Activated CD4-positive, alpha-beta T cell treated with anti-CD3 and anti-CD28 coated beads, Interleukin-2, amount 50 U/mL, for 1 hour (primary cell): ENCODE results near the gene PDGFC.

Experiments used
- DNase-seq: peaks from one replicate; pipeline ENCODE4 v3.0.0-alpha.2; 2020

The PDGFC gene

GRCh38 chr4:156778606-156779005 lies 193.0 kb downstream of the PDGFC start:
- DNase-seq: no peak

DNA sequence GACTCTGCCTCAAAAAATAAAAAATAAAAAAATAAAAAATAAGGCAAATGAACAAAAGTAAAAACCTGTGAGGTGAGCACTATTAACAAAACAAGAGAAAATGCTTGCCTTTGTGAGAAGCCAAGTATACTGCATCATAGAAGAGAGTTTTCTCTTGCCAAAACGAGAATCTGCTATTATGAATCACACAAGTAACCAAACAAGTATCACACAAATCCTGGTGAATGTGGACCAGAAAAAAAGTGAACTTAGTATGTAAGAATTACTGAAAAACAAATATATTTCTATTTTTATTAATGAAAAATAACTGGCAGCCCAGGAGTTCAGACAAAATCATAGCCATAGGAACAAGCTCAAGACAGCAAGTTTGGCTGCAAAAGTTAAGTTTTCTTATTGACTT lies 193.5 kb downstream of the PDGFC start:
- DNase-seq: no peak

DNA sequence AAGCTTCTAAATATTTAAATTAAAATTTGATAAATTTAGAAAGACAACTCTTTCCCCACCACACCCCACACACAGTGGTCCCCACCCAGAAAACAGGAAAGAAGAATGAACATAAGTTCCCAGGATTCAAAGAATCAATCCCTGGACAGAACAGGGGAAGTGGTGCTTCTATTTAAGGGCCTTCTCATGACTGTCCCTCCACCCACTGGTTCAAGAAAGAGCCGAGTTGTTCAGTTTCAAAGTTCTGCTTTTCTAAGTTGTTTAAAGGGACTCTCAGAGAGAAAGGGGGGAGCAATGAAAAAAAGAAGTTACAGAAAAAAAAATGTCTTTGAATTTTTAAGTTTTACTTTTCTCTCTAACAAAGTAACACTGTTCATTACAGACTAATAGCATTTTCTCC lies 195.8 kb downstream of the PDGFC start:
- DNase-seq: no peak

GRCh38 chr4:156774422-156774821 lies 197.2 kb downstream of the PDGFC start:
- DNase-seq: no peak

DNA sequence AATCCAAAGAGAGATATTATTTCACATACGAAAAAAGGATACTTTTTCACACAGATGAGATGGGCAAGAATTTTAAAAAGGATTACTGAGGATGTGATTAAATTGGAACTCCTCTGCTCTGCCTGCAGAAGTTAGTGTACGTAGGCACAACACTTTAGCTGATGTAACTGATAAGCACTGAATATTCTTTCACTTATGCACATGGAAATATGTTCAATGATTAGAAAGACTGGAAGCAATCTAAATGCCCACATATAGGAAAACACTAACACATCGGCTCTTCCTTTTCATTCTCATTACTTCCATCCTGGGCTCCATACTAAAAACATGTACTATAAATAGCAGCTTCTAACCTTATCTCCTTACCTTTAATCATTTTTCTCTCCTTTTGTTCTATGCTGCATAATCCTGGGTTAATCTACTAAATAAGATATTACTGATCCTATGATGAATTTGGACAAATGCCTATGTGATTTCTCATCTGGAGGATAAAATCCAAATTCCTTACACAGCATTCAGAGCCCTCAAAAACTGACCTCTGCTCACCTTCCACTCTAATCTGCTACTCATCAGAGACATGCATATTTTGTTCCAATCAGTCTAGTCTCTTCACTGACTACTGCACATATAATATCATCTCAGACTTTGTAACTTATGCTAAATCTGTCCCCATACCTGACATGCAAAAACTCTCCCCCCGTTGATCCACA lies 197.8 kb downstream of the PDGFC start:
- no peak for DNase-seq

DNA sequence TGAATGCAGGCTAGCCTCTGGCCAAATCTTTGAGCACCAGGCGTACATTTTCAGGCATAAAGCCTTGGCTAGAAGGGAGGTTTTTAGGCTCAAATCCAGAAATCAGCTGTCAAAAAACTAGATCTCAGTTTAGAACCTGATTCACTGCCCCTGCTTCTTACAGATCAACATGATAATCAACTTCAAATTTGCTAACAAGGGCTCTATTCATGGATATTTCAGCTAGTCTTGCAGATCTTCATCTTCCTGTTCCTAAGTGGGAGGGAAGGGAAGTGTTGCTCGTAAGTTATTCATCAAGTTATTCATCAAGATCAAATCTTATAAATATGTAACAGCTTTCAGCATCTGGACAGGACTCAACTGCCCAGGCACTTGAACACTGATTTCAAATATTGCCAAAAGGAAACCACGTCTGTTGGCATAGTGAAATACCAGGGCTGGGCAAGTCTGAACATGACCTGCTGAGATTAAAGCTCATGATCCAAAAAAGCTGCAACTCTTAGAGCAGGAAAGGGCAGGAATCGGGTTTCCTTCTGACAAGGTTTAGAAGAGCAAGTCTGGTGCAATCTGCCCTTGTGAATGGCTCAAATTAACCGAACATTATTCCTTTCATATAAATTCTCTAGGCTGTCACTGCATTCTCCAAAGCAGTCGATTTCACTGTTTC lies 200.3 kb downstream of the PDGFC start:
- no peak for DNase-seq

DNA sequence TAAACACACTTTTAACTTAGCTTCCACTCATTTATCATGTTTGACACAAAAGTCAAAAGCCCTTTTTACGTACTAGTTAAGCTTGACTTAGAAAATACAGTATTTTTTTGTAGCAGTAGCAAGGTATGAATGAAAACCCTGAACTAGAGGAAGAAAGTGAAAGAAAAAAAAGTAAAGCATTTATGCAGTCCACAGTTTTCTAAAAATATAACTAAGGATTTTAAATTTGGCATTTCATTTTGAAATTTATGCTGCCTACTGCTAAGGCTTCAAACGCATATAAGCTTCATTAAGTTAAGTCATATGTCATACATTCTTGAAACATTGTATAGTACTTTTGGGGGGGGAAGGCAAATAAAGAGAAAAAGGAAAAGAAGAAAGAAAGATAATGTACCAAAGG lies 201.5 kb downstream of the PDGFC start:
- no peak for DNase-seq

DNA sequence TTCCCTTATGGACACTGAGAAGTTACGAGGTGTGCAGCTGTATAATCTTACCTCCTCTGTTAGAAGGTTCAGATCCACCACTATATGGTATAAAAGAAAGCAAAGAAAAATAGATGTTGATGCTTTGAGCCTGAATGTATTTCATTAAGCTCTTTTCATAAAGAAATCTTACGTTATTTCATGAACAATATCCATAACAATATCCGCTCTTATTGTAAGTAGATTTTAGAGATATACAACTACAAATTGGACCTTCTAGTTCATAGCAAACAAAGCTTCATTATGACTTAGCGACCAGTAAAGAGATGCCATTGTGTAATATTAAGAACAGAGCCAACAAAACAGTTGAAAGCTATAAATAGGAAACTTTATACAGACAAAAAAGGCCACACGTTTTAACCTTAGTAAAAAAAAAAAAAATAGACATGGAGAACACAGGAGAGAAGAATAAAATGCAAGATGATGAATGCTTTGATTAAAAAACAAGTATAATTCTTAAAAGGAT lies 203.6 kb downstream of the PDGFC start:
- DNase-seq: no peak

DNA sequence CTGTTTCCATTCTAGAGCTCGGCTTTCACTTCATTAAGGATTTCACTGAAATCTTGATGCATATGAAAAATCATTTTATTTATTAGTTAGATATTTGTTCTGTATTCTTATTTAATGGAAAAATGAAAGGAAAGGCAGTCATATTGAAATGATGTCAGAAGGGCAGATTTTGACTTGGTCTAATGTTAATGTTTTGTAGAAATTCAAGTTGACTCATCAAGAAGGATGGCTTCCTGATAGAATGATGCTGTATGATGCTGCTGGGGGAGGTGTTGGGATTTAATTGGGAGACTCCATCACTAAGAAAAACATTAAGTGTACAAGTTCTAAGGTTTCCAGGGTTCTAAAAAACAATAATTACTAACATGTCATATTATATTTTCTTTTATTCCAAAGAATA lies 204.8 kb downstream of the PDGFC start:
- DNase-seq: no peak

DNA sequence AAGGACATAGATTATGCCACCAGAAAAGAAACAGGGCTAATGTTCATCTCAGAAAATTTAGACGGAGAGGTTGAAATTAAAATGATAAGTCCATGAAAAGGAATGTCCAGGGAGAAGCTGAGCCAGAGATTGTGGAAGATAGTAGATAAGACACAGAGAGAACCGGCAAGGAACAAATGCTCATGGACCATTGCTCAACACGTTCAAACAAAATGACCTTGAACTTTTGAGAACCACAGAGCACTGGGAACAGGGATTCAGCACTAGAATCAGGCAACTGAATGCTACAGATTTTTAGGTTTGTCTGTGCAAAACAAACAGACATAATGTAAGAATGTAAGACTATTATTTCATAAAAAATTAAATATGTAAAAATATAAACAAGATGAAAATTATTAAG lies 206.3 kb downstream of the PDGFC start:
- no peak for DNase-seq

- no peak for DNase-seq
Measured at GRCh38 chr4:156764846-156765245, 206.8 kb downstream of the PDGFC start.

- DNase-seq: no peak
Measured at GRCh38 chr4:156764145-156764544, 207.5 kb downstream of the PDGFC start.

- DNase-seq: no peak
Measured at GRCh38 chr4:156763511-156763910, 208.1 kb downstream of the PDGFC start.

- no peak for DNase-seq
Measured at GRCh38 chr4:156762851-156763250, 208.7 kb downstream of the PDGFC start.

DNA sequence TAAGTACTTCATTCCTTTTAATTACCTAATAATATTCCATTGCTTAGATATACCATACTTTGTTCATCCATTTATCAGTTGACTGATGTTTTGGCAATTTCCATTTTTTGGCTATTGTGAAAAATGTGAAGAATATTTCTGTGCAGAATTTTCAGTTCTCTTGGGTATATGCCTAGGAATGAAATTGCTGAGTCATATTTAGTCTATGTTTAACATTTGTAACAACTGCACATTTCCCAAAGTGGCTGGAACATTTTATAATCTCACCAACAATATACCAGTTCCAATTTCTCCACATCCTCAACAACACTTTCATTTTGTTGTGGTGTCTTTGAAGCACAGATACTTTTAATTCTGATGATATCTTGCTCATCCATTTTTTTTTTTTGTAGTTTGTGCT lies 215.5 kb downstream of the PDGFC start:
- no peak for DNase-seq

- DNase-seq: no peak
Measured at GRCh38 chr4:156754832-156755570, 216.6 kb downstream of the PDGFC start.

DNA sequence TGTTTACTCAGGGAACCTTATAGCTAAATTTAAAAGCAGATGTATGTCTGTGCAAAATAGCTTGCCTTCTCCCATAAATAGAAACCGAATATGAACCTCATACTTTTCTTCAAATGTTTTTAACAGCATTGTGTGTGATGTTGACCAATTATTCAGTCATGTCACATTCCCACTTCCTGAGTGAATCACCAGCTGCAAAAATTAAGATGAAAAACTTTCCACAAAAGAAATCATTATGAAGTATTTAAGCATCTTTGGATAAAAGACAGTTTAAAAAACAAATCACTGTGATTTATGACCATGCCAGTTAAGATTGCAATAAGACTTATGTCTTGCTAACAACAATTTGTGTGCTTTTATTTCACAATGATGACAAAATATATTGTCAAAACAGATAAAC lies 220.1 kb downstream of the PDGFC start:
- no peak for DNase-seq

DNA sequence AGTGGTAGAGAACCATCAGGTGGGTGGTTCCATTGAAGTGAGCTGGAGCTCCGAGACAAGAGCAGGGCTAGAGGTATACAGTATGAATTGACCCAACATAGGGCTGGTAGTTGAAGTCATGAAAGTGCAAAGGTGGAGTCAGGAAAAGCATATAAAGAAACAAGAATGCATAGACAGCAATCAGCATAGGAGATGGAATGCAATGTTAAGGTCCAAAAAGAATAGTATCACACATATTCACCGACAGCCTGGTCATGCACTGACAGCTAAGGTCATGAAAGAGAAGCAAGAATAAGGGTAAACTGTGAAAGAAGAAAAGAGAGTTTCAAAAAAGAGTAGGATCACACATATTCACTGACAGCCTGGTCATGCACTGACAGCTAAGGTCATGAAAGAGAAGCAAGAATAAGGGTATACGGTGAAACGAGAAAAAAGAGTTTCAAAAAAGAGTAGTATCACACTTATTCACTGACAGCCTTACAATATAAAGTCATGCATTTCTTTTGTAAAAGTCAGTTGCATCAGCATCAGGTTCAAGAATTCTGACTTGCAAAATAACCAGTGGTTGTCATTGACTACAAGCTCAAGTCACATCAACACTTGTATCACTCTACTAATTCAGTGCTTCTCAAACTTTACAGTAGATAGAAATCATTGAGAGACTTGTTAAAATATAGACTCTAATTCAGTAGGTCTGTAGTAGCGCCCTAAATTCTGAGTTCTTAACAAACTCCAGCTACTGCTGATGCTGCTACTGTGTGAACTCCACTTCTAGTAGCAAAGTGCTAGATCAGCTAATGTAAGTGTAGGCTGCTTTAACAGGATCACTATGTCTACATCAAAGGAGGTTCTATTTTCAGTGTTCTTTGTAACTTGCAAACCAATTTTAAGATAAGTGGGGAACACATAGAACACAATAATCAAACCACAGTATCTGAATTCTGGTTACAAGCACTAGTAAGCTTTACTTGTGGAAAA lies 221.9 kb downstream of the PDGFC start:
- DNase-seq: no peak

GRCh38 chr4:156746111-156746510 lies 225.5 kb downstream of the PDGFC start:
- DNase-seq: no peak

GRCh38 chr4:156738766-156739165 lies 232.8 kb downstream of the PDGFC start:
- DNase-seq: no peak

- DNase-seq: no peak
Measured at GRCh38 chr4:156734965-156735895, 236.4 kb downstream of the PDGFC start.

DNA sequence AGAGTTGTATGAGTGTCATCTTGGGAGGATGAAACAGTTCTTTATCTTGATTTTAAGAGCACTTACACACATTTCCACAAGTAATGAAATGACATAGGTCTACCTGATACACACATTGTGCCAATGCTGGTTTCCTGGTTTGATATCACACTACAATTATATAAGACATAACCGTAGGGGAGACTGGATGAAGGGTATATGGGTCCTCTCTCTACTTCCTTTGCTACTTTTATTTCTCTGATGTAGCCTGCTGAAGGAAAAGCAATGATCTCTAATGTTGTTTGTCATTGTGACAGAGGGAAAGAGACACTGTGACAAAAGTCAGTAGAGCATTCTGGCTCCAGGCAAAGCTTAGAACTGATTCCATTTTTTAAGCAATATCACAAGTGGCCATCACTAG lies 238.0 kb downstream of the PDGFC start:
- DNase-seq: no peak
